HUES6 (cell line): ENCODE measurements around the gene DEFB129.
"Not testable (repeated sequence)": the region's sequence is repeated elsewhere in the genome, so short reads cannot be mapped to it uniquely, and the experiment has no call there.

ENCODE experiments used
- H3K27ac ChIP-seq: 2 replicates; pipeline ENCODE4 v1.7.0; 2013; ENCODE audit warnings: low read depth, mild to moderate bottlenecking, low read length, inconsistent platforms
- H3K27me3 ChIP-seq: 2 replicates; pipeline ENCODE4 v1.6.1; 2013; ENCODE audit warnings: low read length; ENCODE audit not compliant: control insufficient read depth, insufficient read depth
- H3K36me3 ChIP-seq: 2 replicates; pipeline ENCODE4 v1.6.1; 2013; ENCODE audit warnings: low read length; ENCODE audit not compliant: control insufficient read depth, insufficient read depth
- H3K4me1 ChIP-seq: 2 replicates; pipeline ENCODE4 v1.6.1; 2013; ENCODE audit warnings: low read length; ENCODE audit not compliant: control insufficient read depth, insufficient read depth
- H3K4me3 ChIP-seq: 2 replicates; pipeline ENCODE4 v1.5.1; 2013; ENCODE audit warnings: low read depth, low read length
- H3K9ac ChIP-seq: one replicate; pipeline ENCODE4 v1.6.1; 2013; ENCODE audit warnings: mild to moderate bottlenecking, low read length
- H3K9me3 ChIP-seq: 2 replicates; pipeline ENCODE4 v1.6.1; 2013; ENCODE audit warnings: low read depth, low read length; ENCODE audit not compliant: control insufficient read depth, insufficient read depth

Gene DEFB129

DNA sequence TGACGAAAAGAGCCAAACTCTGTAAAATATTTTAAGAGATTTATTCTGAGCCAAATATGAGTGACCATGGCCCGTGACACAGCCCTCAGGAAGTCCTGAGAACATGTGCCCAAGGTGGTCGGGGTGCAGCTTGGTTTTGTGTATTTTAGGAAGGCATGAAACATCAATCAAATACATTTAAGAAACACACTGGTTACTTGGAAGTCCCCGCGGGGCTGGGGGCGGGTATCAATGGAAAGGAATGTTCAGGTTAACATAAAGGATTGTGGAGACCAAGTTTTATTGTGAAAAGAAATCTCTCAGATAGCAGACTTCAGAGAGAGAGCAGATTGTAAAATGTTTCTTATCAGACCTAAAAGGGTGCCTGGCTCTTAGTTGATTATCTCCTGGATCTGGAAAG is 26.4 kb downstream of the DEFB129 start:
- Histone ChIP-seq H3K4me1 (peaks cover 11% of the 10 kb centered on the region), H3K27me3 (peaks cover 95% of the 10 kb centered on the region)
- H3K4me3 ChIP-seq: not testable (repeated sequence)

DNA sequence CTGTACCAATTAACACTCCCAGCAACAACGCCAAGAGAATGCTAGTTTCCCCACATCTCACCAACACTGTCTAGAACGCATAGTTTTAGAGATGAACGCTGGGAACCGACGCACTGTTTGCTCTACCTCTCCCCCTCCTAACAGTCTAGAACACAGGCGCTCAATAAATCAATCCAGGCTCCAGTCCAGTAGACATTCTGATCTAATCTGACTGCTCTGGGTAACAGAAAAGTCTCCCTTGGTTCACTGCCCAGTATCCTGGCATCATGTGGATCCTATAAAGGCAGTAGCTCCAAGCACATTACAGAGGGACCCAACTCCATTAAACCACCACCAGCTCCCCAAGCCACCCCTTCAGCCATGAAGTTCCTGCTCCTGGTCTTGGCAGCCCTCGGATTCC is 30.4 kb downstream of the DEFB129 start, which contains the start of gene DEFB132:
DEFB132 (plus strand) TSS at position 306 of the 400 bp plus-strand sequence; CDS start at position 361, 55 bp downstream.
- no peaks in the 10 kb centered on the region; the same call in 1 of the 2 replicates for H3K4me1 ChIP-seq
- H3K4me3 ChIP-seq: no peak within 1 kb of the TSS
- no peaks in the 10 kb centered on the region for H3K36me3 ChIP-seq
- peaks cover 79% of the 10 kb centered on the region for H3K27me3 ChIP-seq
- H3K9me3 ChIP-seq: no peaks in the 10 kb centered on the region
- no peak within 1 kb of the TSS for H3K27ac ChIP-seq
- H3K9ac ChIP-seq: no peak within 1 kb of the TSS

More for the DNA sequence above, 26.4 kb downstream of the DEFB129 start:
- H3K9ac ChIP-seq, H3K9me3 ChIP-seq, H3K36me3 ChIP-seq, H3K27ac ChIP-seq: not testable (repeated sequence)

DNA sequence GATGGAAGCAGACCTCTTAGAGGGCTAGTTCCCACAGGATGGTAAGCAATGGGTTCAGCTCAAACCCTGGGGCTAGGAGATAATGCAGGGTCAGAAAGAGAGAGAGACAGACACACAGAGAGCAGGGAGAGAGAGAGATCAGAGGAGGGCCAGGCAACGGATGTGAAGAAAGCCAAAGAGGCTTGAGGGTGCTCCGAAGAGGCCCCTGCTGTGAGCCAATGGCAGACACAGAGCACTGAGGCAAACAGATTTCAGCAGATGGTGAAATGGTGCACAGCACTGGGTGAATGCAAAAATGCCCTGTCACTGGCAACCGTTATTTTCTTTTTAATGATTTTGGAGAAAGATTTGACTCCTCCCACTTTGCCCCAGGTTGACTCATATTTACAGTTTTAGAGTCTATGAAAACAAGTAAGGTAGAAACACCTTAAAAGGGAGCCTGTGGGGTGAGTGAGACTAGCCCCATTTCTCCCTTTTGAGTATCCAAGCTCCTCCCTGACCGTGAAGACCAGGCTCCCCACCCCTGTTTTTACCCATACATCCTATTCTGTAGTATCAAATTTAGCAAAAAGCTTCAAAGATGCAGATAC is 31.3 kb downstream of the DEFB129 start:
- Histone ChIP-seq H3K9ac (no peak overlapping the region), H3K27ac (no peak overlapping the region), H3K27me3 (peaks cover 79% of the 10 kb centered on the region)

DNA sequence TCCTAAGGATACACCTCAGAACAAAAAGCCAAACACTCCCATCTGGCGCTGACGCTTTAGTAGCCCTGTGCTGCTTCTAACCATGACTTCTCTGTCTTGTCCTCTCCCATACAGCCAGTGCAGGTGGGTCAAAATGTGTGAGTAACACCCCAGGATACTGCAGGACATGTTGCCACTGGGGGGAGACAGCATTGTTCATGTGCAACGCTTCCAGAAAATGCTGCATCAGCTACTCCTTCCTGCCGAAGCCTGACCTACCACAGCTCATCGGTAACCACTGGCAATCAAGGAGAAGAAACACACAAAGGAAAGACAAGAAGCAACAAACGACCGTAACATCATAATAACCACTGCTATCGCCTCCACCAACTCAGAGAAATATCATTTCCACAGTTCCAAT is 31.9 kb downstream of the DEFB129 start:
- Histone ChIP-seq H3K36me3 (no peaks in the 10 kb centered on the region), H3K27me3 (peaks cover 79% of the 10 kb centered on the region), H3K9ac (no peak overlapping the region), H3K9me3 (no peaks in the 10 kb centered on the region), H3K4me1 (no peaks in the 10 kb centered on the region), H3K27ac (no peak overlapping the region), H3K4me3 (no peak overlapping the region)

More for the DNA sequence above, 31.3 kb downstream of the DEFB129 start:
- Histone ChIP-seq H3K36me3 (no peaks in the 10 kb centered on the region), H3K4me1 (no peaks in the 10 kb centered on the region; the same call in 1 of the 2 replicates), H3K4me3 (no peak overlapping the region), H3K9me3 (no peaks in the 10 kb centered on the region)

DNA sequence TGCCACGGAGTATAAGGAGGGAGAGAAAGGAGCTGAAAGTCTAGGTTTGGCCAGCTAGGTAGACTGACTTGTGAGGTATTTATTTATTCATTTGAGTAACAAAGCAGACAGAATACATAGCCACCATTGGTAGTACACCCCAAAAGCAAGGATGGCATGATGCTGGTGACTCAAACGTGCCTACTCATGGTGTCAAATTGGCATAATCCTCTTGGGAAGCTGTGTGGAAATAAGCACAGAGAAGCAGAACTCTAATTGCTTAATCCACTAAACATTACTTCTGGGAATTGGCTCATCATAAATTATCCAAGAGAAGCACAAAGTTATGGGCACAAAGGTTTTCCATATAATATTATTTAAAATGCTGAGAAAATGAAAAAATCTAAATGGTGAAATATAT is 32.9 kb downstream of the DEFB129 start:
- Histone ChIP-seq H3K4me1 (no peaks in the 10 kb centered on the region), H3K4me3 (no peak overlapping the region), H3K27ac (no peak overlapping the region), H3K9me3 (no peaks in the 10 kb centered on the region), H3K36me3 (no peaks in the 10 kb centered on the region), H3K27me3 (peaks cover 71% of the 10 kb centered on the region), H3K9ac (no peak overlapping the region)

DNA sequence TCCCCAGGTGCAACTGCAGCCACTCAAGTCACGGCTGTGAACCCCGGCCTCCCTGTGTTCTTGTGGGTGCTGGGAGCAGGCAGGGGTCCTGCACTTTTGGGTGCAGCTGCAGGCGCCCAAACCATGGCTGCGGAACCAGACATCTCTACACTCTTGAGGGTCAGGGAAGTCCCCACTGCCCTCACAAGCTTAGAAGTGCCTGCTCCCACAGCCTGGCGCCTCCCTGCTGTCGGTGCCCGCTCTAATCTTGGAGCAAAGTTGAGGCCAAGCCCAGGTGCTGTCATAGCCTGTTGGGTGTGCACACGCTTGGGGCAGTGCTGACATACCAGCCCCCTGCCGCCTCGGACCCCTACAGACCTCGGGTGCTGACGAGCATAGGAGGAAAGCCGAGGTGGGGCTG is 36.6 kb downstream of the DEFB129 start:
- Histone ChIP-seq H3K27ac (no peak overlapping the region), H3K9ac (no peak overlapping the region)

DNA sequence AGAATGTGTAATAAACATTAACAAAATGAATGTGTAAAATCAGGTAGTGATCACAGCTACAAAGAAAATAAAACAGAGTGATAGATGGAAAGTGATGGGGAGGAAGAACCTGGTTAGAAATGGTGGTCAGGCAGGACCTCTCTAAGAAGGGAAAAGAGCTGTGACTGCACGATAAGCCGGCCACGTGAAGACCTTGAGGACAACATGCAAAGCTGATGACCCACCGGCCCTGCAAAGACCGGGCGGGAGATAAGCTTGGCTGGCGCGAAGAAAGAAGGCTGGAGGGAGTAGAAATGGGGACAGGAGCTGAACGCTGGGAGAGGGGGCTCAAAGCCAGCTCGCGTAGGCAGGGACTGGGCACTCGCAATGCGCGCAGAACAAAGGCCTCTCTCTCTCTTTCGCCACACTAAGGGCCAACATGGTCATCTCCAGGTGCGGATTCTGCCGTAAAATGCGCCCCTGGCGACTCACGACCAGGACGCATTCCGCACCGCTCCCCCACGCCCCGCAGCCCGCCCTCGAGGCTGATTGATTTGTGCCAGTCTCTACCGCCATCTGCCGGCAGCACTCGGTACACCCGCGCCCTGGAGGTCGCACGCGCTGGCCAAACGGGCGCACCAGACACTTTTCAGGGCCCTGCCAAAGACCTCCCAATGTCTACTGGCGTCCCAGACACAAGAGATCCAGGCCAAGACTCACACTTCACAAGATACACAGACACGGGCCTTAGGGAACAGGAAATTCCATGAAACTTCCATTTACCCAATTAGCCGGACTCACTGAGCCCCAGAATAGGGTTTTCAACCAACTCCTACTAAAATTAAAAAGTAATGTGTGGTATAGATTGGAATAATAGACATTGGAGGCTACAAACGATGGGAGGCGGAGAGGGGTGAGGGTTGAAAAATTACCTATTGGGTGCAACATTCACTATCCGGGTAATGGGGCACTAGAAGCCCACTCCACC is 39.8 kb downstream of the DEFB129 start:
- H3K27me3 ChIP-seq: peaks cover 49% of the 10 kb centered on the region
- H3K4me3 ChIP-seq: peak overlapping the region; percentile 52
- no peaks in the 10 kb centered on the region for H3K4me1 ChIP-seq
- no peak overlapping the region for H3K27ac ChIP-seq
- H3K9me3 ChIP-seq: no peaks in the 10 kb centered on the region
- H3K9ac ChIP-seq: peak overlapping the region; percentile 45
- H3K36me3 ChIP-seq: no peaks in the 10 kb centered on the region

More for the DNA sequence above, 36.6 kb downstream of the DEFB129 start:
- Histone ChIP-seq H3K27me3 (peaks cover 62% of the 10 kb centered on the region), H3K4me3 (no peak overlapping the region), H3K4me1 (no peaks in the 10 kb centered on the region), H3K36me3 (no peaks in the 10 kb centered on the region), H3K9me3 (no peaks in the 10 kb centered on the region)

DNA sequence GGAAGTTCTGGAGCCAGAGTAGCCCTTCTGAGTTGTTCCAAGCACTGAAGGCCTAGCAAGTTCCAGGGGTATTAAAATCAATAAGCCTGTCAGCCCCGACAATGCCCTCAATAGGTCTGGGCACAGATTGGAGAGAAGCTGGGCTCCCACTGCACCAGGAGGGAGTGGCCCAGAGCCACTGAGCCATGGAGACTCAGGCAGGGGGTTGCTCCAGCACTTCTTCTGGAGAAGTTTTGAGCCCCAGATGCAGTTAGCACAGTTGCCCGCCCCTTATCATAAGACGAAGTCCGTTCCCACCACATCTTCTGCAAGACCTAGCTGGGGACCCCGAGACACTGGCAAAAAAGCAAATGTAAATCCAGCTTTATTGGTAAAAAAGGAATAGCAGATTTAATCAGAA is 43.5 kb downstream of the DEFB129 start:
- Histone ChIP-seq H3K4me1 (no peaks in the 10 kb centered on the region), H3K9ac (no peak overlapping the region)

DNA sequence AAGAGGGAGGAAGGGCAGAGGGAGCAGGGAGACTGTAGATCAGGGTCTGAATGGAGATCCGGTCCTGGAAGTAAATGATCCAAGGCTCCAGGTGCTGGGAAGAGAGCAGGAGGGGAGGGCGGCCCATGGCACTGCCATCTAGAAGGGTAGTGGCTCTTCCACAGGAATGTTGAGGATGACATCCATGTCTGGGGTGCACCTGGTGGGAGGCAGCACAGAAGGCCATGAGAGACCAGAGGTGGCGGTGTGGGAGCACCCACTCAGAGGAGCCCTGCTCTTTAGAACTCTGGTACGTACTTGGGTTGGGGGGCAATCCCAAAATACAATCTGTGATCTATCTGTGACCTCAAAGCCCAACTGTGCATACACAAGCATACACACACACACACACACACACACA is 44.0 kb downstream of the DEFB129 start:
- Histone ChIP-seq H3K9me3 (no peaks in the 10 kb centered on the region), H3K4me3 (no peak overlapping the region), H3K9ac (no peak overlapping the region), H3K4me1 (no peaks in the 10 kb centered on the region), H3K27ac (no peak overlapping the region), H3K27me3 (peaks cover 19% of the 10 kb centered on the region), H3K36me3 (peaks cover 5% of the 10 kb centered on the region)

More for the DNA sequence above, 43.5 kb downstream of the DEFB129 start:
- Histone ChIP-seq H3K9me3 (no peaks in the 10 kb centered on the region), H3K27ac (no peak overlapping the region), H3K4me3 (no peak overlapping the region), H3K27me3 (peaks cover 24% of the 10 kb centered on the region), H3K36me3 (no peaks in the 10 kb centered on the region)

DNA sequence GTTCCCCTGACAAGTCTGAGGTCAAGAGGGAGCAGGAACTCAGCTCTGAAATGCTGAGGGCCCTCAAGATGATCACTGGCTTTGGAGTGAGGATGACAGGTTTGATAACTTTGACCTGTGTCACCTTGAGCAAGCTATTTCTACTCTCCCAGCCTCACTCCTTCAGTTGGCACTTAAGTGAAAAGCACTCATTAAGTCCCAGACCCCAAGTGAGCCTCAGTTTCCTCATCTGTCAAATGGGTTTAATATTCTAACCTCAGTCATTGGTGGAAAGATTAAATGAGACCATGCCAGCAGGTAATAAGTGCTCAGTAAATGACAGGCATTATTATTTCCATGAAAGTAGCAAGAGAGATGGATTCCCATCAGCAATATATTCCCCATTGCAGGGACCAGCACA is 44.5 kb downstream of the DEFB129 start:
- Histone ChIP-seq H3K9ac (no peak overlapping the region), H3K4me1 (no peaks in the 10 kb centered on the region), H3K9me3 (no peaks in the 10 kb centered on the region), H3K4me3 (no peak overlapping the region), H3K27me3 (peaks cover 15% of the 10 kb centered on the region), H3K27ac (no peak overlapping the region), H3K36me3 (peaks cover 10% of the 10 kb centered on the region)

DNA sequence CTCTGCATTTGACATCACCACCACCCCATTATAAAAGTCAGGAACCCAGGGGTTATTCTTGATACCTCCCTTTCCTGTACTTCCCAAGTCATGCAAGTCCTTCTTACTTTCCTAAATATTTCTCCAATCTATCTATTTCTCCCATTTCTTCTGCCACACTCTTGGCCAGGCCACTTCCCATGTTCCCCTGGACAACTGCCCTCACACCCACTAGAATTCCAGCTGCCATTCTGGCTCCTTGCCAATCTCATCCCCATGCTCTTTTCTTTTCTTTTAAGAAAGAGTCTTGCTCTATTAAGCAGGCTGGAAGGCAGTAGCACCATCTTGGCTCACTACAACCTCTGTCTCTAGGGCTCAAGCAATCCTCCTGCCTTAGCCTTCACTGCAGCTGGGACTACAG is 45.7 kb downstream of the DEFB129 start:
- Histone ChIP-seq H3K9ac (no peak overlapping the region), H3K4me3 (no peak overlapping the region), H3K9me3 (no peaks in the 10 kb centered on the region), H3K27ac (no peak overlapping the region), H3K27me3 (0 out of 2 replicates have a peak, but pooled peaks cover 12% of the 10 kb centered on the region), H3K4me1 (no peaks in the 10 kb centered on the region), H3K36me3 (peaks cover 21% of the 10 kb centered on the region)
